Neuronal stem cell (in vitro differentiated cells): ENCODE results near the gene GAMT.
A peak's percentile ranks its signal among the peaks of the same experiment; 100 is the strongest.

Experiments used
- DNase-seq: peaks from one replicate; pipeline ENCODE4 v3.0.0-alpha.2; 2013; ENCODE audit warnings: low spot score
- H2AFZ ChIP-seq: one replicate; pipeline ENCODE4 v1.6.1; 2013; ENCODE audit warnings: mild to moderate bottlenecking, low read length, inconsistent platforms
- H2AK5ac ChIP-seq: 2 replicates; pipeline ENCODE4 v1.6.1; 2013; ENCODE audit warnings: low read depth, mild to moderate bottlenecking, inconsistent platforms, low read length, moderate library complexity, mixed read lengths
- H2BK120ac ChIP-seq: 2 replicates; pipeline ENCODE4 v1.6.1; 2013; ENCODE audit warnings: low read depth, mild to moderate bottlenecking, inconsistent platforms, low read length, moderate library complexity, mixed read lengths
- H2BK12ac ChIP-seq: one replicate; pipeline ENCODE4 v1.6.1; 2013; ENCODE audit warnings: low read length, inconsistent platforms
- H2BK15ac ChIP-seq: 2 replicates; pipeline ENCODE4 v1.6.1; 2013; ENCODE audit warnings: mild to moderate bottlenecking, low read length, inconsistent platforms, mixed read lengths
- H2BK5ac ChIP-seq: one replicate; pipeline ENCODE4 v1.6.1; 2013; ENCODE audit warnings: inconsistent platforms, mild to moderate bottlenecking, low read length, moderate library complexity
- H3K14ac ChIP-seq: one replicate; pipeline ENCODE4 v1.6.1; 2013; ENCODE audit warnings: low read length, inconsistent platforms
- H3K18ac ChIP-seq: 2 replicates; pipeline ENCODE4 v1.6.1; 2013; ENCODE audit warnings: low read length, inconsistent platforms
- H3K23ac ChIP-seq: 2 replicates; pipeline ENCODE4 v1.6.1; 2013; ENCODE audit warnings: low read depth, mild to moderate bottlenecking, mixed read lengths, low read length, inconsistent platforms; ENCODE audit not compliant: poor library complexity
- H3K27ac ChIP-seq: replicated peaks from 3 replicates; pipeline ENCODE4 v1.5.1; 2013; ENCODE audit warnings: low read length, inconsistent platforms
- H3K27me3 ChIP-seq, 3 experiments: 2 replicates each; pipeline ENCODE4 v1.6.1; 2013; ENCODE audit warnings: low read length in 3 of 3, mild to moderate bottlenecking in 2 of 3, inconsistent platforms in 1 of 3, low read depth in 1 of 3, mixed read lengths in 1 of 3, moderate library complexity in 1 of 3; ENCODE audit not compliant: control insufficient read depth in 3 of 3, insufficient read depth in 3 of 3
- H3K36me3 ChIP-seq, 2 donors: replicated peaks in 1 of 2; 2 replicates each; pipeline ENCODE4 v1.6.1; 2013; ENCODE audit warnings: low read length in 2 of 2; ENCODE audit not compliant: control insufficient read depth in 2 of 2, insufficient read depth in 2 of 2
- H3K4ac ChIP-seq: 2 replicates; pipeline ENCODE4 v1.6.1; 2013; ENCODE audit warnings: inconsistent platforms, mild to moderate bottlenecking, low read length, moderate library complexity
- H3K4me1 ChIP-seq, 2 donors: 1 replicate in 1 of 2; 2 replicates in 1 of 2; pipeline ENCODE4 v1.6.1; 2013; ENCODE audit warnings: low read length in 2 of 2, low read depth in 1 of 2; ENCODE audit not compliant: control insufficient read depth in 2 of 2, insufficient read depth in 1 of 2
- H3K4me2 ChIP-seq: one replicate; pipeline ENCODE4 v1.6.1; 2013; ENCODE audit warnings: mild to moderate bottlenecking, low read length, inconsistent platforms; ENCODE audit not compliant: insufficient read depth, poor library complexity, severe bottlenecking
- H3K4me3 ChIP-seq, 2 donors: 2 replicates each; pipeline ENCODE4 v1.5.1; 2013; ENCODE audit warnings: low read length in 2 of 2, mild to moderate bottlenecking in 2 of 2, inconsistent platforms in 1 of 2, moderate library complexity in 1 of 2
- H3K79me1 ChIP-seq: one replicate; pipeline ENCODE4 v1.6.1; 2013; ENCODE audit warnings: low read depth, mild to moderate bottlenecking, inconsistent platforms, low read length, moderate library complexity
- H3K9ac ChIP-seq: one replicate; pipeline ENCODE4 v1.6.1; 2013; ENCODE audit warnings: mild to moderate bottlenecking, low read depth, low read length, inconsistent platforms; ENCODE audit not compliant: poor library complexity
- H3K9me3 ChIP-seq, 2 donors: replicated peaks in 1 of 2; 2 replicates each; pipeline versions ENCODE3 to v1.6.1; 2013; ENCODE audit warnings: low read length in 2 of 2, mild to moderate bottlenecking in 2 of 2, inconsistent platforms in 1 of 2, low read depth in 1 of 2, mixed read lengths in 1 of 2, moderate library complexity in 1 of 2; ENCODE audit not compliant: control insufficient read depth in 2 of 2, insufficient read depth in 1 of 2
- H4K8ac ChIP-seq: one replicate; pipeline ENCODE4 v1.6.1; 2013; ENCODE audit warnings: low read depth, mild to moderate bottlenecking, inconsistent platforms, low read length, moderate library complexity
- H4K91ac ChIP-seq: one replicate; pipeline ENCODE4 v1.6.1; 2013; ENCODE audit warnings: low read length, low read depth, mild to moderate bottlenecking, inconsistent platforms; ENCODE audit not compliant: poor library complexity
- WGBS, 2 donors: extraction: QIAGEN DNeasy Blood & Tissue Kit; methylation state at CpG; one replicate each; pipeline ENCODE4 v1.1.7; 2013; ENCODE audit warnings: missing lambda C conversion rate in 2 of 2, mixed read lengths in 1 of 2; ENCODE audit not compliant: insufficient read length in 2 of 2, insufficient replicate concordance in 1 of 2; ENCODE audit errors: extremely low coverage in 2 of 2; 5-methylcytosine and 5-hydroxymethylcytosine counted together

GAMT gene

GRCh38 chr19:1418496-1418775, 17.1 kb upstream of the GAMT start:
- Histone ChIP-seq H3K9ac (no peak overlapping the region), H3K79me1 (peaks cover 32% of the 10 kb centered on the region), H3K14ac (no peak overlapping the region), H2BK12ac (no peak overlapping the region), H4K8ac (no peak overlapping the region), H3K4me1 (peaks cover 17 to 18% of the 10 kb centered on the region in 2 donors), H2AFZ (no peak overlapping the region), H3K4ac (no peak overlapping the region), H3K27me3 (no peaks in the 10 kb centered on the region), H2BK15ac (no peak overlapping the region), H3K4me3 (no peak overlapping the region), H2BK5ac (no peak overlapping the region), H4K91ac (no peak overlapping the region), H3K27ac (no peak overlapping the region), H3K18ac (no peak overlapping the region), H2AK5ac (no peak overlapping the region), H3K4me2 (no peak overlapping the region), H3K9me3 (no peaks in the 10 kb centered on the region), H3K23ac (no peak overlapping the region), H3K36me3 (peaks cover 37 to 80% of the 10 kb centered on the region in 2 donors), H2BK120ac (no peak overlapping the region)
- no peak for DNase-seq
- no CpG with 5 or more reads among the region's 13 CpGs for WGBS, 2 donors

- Histone ChIP-seq H3K79me1 (peaks cover 33% of the 10 kb centered on the region), H3K14ac (no peak overlapping the region), H3K4me1 (peaks cover 17% of the 10 kb centered on the region in 2 donors), H2BK15ac (no peak overlapping the region), H3K18ac (no peak overlapping the region), H2BK120ac (no peak overlapping the region), H3K4me2 (no peak overlapping the region), H2BK5ac (no peak overlapping the region), H3K27ac (no peak overlapping the region), H2BK12ac (no peak overlapping the region), H3K36me3 (peaks cover 37 to 80% of the 10 kb centered on the region in 2 donors), H3K4me3 (no peak overlapping the region), H3K9ac (no peak overlapping the region), H4K91ac (no peak overlapping the region), H2AK5ac (no peak overlapping the region), H3K9me3 (no peaks in the 10 kb centered on the region), H3K23ac (no peak overlapping the region), H3K27me3 (no peaks in the 10 kb centered on the region), H4K8ac (no peak overlapping the region), H3K4ac (no peak overlapping the region), H2AFZ (no peak overlapping the region)
- no CpG with 5 or more reads among the region's 30 CpGs for WGBS, 2 donors
- no peak for DNase-seq
These were observed 16.5 kb upstream of the GAMT start for GRCh38 chr19:1417681-1418495.

GRCh38 chr19:1417145-1417544, 15.8 kb upstream of the GAMT start:
- H3K14ac ChIP-seq = no peak overlapping the region
- no peak overlapping the region for H3K4me3 ChIP-seq
- H2BK120ac ChIP-seq = no peak overlapping the region
- H3K36me3 ChIP-seq = peaks cover 36 to 78% of the 10 kb centered on the region in 2 donors
- H3K27ac ChIP-seq = no peak overlapping the region
- H2BK5ac ChIP-seq = no peak overlapping the region
- peaks cover 37% of the 10 kb centered on the region for H3K79me1 ChIP-seq
- H2AK5ac ChIP-seq = no peak overlapping the region
- H3K9me3 ChIP-seq = no peaks in the 10 kb centered on the region
- no peak overlapping the region for H4K8ac ChIP-seq
- no CpG with 5 or more reads among the region's 21 CpGs for WGBS, 2 donors
- no peak for DNase-seq
- H3K9ac ChIP-seq = no peak overlapping the region
- peaks cover 17% of the 10 kb centered on the region in 2 donors for H3K4me1 ChIP-seq
- no peak overlapping the region for H3K4ac ChIP-seq
- no peak overlapping the region for H2AFZ ChIP-seq
- H3K4me2 ChIP-seq = no peak overlapping the region
- no peak overlapping the region for H3K18ac ChIP-seq
- no peak overlapping the region for H3K23ac ChIP-seq
- H4K91ac ChIP-seq = no peak overlapping the region
- no peak overlapping the region for H2BK12ac ChIP-seq
- no peak overlapping the region for H2BK15ac ChIP-seq
- H3K27me3 ChIP-seq = no peaks in the 10 kb centered on the region

- H3K9me3 ChIP-seq = no peaks in the 10 kb centered on the region
- peaks cover 34 to 77% of the 10 kb centered on the region in 2 donors for H3K36me3 ChIP-seq
- H2AFZ ChIP-seq = no peak overlapping the region
- no peak for DNase-seq
- H3K4me1 ChIP-seq = peaks cover 18 to 19% of the 10 kb centered on the region in 2 donors
- H2BK15ac ChIP-seq = peak overlapping the region; percentile 5
- H3K9ac ChIP-seq = peak overlapping the region; percentile 83
- H2BK5ac ChIP-seq = no peak overlapping the region
- no CpG with 5 or more reads among the region's 28 CpGs for WGBS, 2 donors
- no peak overlapping the region for H3K27ac ChIP-seq
- peak overlapping the region; percentile 59 for H2AK5ac ChIP-seq
- H4K91ac ChIP-seq = no peak overlapping the region
- peak overlapping the region; percentile 37 for H3K4me2 ChIP-seq
- H2BK12ac ChIP-seq = peak overlapping the region; percentile 85
- H3K4ac ChIP-seq = no peak overlapping the region
- peak overlapping the region; percentile 26 for H4K8ac ChIP-seq
- H3K79me1 ChIP-seq = peaks cover 43% of the 10 kb centered on the region
- H3K23ac ChIP-seq = peak overlapping the region; percentile 25
- H3K27me3 ChIP-seq = no peaks in the 10 kb centered on the region
- H3K4me3 ChIP-seq = peak overlapping the region in 1 of 2 donors; percentile 43
- H3K14ac ChIP-seq = no peak overlapping the region
- H2BK120ac ChIP-seq = no peak overlapping the region
- H3K18ac ChIP-seq = peak overlapping the region; percentile 24
These were observed 14.9 kb upstream of the GAMT start for GRCh38 chr19:1416014-1416841.
